NCI-H524 treated with DMSO at 0.1 percent for 48 hours (cell line): ENCODE measurements around the gene PGF.

Source experiments
- DNase-seq: peaks from one replicate; lab custom pipeline; 2025; lab: John Stamatoyannopoulos, UW

The PGF gene

DNA sequence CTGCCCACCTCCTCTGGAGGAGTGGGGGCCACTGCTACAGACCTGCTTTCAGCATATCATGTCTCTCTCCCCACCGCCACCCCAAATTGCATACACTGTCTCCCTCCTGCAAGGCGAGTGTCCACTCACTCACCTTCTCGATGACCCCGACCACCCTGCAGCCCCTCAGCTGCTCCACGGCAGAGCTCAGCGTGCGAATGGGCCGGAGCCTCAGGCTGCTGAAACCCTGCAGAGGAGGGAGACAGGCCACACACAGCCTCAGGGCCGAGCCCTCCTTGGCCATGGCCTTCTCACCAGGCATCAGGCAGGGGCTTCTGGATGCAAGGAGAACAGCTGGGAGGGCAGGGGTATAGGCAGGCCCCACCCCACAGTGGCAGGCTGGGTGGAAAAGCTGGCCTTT is 37.0 kb downstream of the PGF start:
- no peak for DNase-seq

GRCh38 chr14:74917646-74918081 is 37.7 kb downstream of the PGF start:
- no peak for DNase-seq

DNA sequence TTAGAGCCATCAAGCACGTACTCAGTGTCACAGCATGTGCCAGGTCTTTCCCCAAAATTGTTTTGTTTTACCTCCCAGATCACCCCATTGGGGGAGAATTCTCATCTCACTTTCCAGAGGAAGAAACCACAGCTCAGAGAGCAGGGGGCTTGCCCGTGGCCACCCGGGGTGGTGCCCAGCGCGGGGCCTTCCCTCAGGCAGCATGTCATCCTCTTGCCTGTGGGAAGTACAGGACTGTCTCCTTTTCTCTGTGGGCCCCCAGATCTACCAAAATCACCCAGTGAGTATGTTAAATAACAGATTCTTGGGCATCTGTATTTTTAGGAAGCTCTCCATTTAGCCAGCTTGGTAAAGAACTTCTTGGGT is 38.2 kb downstream of the PGF start:
- no peak for DNase-seq

GRCh38 chr14:74915826-74916225 is 39.6 kb downstream of the PGF start:
- no peak for DNase-seq

DNA sequence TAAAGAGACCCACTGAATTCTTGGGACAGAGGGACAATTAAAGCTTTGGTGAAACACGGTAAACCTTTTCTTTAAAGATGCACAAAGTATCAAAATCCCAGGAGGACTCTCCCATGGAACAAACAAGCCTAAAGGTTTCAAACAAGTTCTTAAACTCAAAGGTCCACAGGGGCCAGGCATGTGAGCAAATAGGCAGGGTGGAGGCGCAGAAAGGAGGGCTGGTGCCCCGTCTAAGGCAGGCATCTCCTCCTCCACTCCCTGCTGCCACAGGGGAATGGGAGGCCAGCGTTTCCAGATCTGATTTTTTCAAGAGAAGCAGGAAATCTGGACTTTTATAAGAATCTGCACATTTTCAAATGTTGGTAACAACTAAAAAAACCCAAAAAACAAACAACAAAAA is 40.0 kb downstream of the PGF start:
- no peak for DNase-seq

DNA sequence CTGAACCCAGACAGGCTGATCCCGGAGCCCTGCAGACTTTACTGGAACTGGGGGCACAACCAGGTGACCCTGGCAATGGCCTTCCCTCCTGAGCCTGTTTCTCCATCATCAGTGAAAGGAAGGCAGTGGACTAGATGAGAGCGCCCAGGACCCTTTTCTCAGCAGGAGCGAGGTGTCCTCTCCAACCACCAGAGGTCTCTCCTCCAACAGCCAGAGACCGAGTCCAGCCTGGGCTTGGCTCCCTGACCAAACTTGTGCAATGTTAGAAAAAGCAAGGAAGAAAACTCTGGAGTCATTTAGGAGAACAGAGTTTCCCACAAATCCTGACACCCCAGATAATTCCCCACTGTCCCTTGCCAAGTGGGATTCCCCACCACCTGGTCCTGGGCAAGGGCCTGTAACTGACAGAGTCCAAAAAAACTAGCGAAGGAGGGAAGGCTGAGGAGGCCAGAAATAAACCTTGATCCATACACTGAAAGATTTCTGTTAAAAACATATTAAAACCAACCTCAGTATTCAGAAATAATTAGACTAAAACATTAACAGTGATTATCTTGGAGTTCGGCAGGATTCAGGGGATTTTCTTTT is 41.3 kb downstream of the PGF start:
- no peak for DNase-seq

- DNase-seq: no peak
Measured at GRCh38 chr14:74913393-74913910, 41.9 kb downstream of the PGF start.

GRCh38 chr14:74912801-74913200 is 42.6 kb downstream of the PGF start:
- no peak for DNase-seq

DNA sequence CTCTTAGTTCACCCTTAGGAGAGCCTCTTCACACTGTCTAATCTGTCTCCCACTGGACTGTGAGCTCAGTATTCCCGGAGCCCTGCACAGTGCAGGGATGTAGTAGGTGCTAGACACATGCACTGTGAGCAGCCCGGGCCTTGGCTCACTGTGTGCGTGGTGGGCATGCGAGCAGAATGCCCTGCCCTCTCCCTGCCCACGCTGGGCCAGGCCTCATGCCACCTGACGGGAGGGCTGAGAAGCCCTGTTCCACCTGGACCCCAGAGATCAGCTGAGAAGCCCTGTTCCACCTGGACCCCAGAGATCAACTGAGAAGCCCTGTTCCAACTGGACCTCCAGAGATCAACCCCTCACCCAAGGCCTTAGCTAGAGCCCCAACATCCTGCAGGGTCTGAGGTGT is 43.3 kb downstream of the PGF start:
- no peak for DNase-seq

GRCh38 chr14:74911704-74912103 is 43.7 kb downstream of the PGF start:
- no peak for DNase-seq

DNA sequence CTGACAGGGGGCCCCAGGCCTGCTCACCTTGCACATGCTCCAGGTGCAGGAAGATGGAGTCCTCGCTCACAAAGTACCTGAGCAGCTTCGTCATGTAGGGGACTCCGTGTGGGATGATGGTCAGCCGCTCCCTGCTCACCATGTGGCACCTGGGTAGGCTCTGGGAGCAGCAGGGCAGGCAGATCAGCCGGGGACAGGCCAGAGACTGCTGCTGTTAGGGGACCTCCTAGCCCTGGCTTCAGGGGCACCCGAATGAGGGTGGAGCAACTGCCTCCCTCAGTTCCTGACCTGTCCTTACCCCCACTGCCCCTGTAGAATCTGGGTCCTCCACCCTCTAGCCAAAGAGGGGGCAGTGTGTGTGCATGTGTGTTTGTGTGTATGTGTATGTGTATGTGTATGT is 44.2 kb downstream of the PGF start:
- DNase-seq: no peak

DNA sequence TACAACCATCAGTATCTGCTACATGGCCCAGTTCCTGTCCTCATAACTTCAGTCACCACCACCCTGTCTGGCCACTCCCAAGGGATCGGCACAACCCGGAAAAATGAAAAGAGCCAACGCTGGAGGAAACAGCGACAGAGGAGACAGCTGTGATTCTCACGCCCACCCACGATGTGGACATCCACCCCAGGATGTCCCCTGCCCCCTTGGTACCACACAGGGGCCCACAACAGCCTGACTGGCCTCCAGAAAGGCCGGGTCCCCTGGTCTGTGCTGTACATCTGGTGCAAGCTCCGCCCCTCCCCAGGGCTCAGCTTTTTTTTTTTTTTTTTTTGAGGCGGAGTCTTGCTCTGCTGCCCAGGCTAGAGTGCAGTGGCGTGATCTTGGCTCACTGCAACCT is 44.8 kb downstream of the PGF start:
- no peak for DNase-seq

DNA sequence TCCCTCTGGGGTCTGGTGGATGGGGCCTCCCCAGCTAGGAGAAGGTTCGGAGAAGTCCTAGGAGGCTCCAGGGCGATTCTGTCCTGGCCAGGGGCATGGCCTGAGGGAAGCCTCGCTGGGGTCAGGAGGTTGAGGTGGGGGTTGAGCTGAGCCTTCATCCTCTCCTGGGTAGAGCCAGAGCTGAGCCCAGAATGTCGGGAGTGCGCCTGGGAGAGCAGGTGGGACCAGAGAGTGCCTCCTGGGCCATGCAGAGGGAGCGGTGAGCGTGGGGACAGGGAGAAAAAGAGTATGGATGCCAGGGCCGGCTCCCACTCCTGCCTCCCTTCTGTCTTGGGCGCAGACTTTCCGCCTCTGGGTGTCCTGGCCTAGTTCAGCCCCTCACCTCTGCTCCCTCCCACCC is 45.5 kb downstream of the PGF start:
- no peak for DNase-seq

- DNase-seq: no peak
Measured at GRCh38 chr14:74909501-74909900, 45.9 kb downstream of the PGF start.

DNA sequence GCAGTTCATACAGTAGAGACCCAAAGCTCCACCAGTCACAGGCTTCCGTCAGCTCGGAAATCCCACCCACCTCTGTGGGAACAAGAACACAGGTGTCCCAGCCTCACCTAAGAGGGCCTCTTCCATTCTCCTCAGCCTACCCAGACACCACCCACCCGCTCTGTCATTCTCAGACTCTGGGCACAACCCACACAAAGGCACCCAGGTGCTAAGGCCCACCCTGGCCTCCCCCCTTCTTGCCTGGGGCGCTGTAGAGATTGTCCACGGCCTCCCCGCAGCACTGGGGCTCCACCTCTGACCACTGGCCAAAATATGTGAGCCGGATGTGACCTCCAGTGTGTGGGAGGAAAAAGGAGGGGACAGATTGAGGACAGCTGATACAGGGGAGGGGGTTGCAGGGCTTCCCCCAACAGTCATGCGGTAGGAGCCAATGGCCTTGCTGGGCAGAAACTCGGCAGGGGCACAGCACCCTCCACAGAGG is 46.5 kb downstream of the PGF start:
- no peak for DNase-seq

DNA sequence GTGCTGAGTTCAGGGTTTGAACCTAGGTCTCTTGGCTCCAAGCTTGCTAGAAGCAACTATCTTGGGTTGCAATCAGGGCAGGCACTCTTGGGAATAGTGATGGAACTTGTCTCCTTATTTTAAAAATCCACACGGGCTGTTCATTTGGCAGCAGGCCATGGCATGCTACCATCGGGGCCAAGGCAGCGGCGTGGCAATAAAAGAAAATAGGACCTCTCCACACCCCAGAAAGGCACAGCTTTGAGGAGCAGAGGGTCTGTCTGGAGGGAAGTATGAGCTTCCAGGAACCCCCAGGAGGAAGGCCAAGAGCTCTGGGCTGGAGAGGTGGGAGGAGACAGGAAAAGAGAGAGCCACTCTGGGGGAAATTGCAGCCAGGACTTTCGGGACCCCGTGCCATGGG is 47.7 kb downstream of the PGF start:
- DNase-seq: no peak

- no peak for DNase-seq
Measured at GRCh38 chr14:74906925-74907521, 48.4 kb downstream of the PGF start.

DNA sequence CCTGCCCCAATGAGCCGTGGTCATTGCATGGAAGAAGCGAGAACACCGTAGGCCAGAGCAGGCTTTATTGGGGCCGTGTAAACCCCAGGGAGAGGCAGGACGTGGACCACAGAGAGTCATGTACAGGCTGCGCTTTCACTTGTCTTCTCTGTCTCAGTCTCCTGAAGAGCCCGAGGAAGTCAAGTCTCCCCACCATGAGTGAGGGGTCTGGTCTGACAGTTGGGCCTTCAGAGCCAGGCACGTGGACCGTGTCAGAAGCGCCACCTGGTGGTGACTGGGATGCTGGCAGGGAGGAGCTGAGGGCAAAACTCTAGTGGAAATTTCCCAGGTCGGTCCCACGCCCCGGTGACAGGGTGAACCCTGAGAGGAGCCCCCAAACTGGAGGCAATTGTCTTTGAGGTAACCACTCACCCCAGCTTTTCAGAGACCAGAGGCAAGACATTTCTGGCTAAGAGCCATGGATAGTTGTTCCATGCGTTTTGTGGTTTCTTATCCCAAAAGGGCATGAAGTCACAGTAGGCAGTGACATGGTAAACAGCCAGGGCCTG is 49.7 kb downstream of the PGF start:
- no peak for DNase-seq

DNA sequence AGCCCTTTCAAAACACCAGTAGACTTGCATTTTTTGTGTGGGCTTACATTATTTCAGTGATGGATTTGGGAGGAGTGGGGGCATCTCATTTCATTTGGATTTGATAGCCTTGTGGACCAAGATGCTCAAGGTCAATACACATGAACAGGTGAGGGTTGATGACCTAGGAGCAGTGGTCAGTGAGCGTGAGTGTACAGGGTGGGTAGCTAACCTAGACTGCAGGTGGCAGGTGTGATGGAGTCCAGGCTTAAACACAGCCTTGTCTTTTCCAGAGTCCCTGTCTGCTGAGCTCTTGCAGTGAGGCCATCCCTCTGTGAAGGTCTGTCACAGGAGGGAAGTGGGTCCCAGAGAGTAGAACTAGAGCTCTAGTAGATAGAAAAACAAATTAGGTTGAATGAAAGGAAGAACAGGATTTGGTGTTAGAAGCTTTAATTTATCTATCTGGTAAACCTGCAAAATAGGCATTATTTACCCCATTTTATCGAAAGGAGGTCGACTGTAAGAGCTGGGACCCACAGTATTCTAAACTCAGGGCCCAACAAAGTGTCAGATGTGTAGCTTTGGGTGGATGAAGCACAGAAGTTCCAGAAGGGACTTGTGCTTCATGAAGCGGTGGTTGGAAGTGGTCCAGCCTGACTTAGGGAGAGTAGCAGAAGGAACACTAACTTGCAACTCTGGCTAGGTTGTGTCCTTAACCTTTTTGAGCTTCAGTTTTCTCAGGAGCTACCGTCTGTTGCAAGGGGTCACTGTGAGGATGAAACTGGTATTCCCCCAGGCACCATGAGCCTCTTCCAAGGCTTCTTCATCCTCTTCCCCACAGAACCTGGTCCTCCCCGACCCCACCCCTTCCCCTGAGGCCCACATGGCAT is 50.5 kb downstream of the PGF start:
- no peak for DNase-seq

GRCh38 chr14:74902941-74903705 is 52.3 kb downstream of the PGF start:
- DNase-seq: no peak

DNA sequence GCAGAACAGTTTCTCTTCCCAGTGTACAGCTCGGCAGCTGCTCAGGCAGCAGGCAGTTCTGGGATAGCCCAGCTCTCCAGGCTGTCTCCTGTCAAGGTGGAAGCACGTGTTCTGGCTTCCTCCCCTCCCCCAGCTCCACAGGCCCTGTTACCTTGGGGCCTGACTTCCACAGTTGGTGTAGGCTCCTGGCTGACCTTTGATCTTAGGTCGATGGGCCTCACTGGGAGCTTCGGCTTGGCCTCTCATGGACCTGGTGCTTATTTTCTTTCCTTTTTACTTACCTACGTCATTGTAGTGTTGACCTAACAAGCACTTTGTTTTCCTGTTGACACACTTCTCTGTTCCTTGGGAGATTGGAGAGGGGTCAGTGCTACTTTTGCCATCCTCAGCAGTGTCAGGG is 56.7 kb downstream of the PGF start:
- DNase-seq: no peak

GRCh38 chr14:74898083-74898482 is 57.3 kb downstream of the PGF start:
- no peak for DNase-seq
